ENCODE data around the gene CCL23.

DNA sequence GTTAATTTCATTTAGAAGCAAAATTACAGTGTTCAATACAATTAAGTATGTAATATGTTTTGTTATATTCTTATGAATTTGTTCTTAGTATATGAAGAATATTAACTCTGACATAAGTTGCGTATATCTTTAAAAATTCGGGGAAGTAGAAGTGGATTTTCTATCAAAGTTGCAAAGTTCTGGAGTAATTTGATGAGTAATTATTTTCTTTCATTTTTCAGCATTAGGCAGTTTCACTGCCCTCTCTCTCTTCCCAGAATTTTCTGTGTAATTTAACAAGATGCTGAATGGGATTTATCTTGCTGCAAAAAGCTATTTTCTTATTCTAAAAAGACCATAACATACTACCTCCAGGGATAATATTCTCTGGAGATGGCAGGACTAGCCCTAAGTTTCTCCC lies 37.4 kb upstream of the CCL23 start:
- no peak for TF ChIP-seq POLR2A (IDR thresholded peaks at IDR 0.05)
- TF ChIP-seq, protein P1, sequence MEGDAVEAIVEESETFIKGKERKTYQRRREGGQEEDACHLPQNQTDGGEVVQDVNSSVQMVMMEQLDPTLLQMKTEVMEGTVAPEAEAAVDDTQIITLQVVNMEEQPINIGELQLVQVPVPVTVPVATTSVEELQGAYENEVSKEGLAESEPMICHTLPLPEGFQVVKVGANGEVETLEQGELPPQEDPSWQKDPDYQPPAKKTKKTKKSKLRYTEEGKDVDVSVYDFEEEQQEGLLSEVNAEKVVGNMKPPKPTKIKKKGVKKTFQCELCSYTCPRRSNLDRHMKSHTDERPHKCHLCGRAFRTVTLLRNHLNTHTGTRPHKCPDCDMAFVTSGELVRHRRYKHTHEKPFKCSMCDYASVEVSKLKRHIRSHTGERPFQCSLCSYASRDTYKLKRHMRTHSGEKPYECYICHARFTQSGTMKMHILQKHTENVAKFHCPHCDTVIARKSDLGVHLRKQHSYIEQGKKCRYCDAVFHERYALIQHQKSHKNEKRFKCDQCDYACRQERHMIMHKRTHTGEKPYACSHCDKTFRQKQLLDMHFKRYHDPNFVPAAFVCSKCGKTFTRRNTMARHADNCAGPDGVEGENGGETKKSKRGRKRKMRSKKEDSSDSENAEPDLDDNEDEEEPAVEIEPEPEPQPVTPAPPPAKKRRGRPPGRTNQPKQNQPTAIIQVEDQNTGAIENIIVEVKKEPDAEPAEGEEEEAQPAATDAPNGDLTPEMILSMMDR (IDR thresholded peaks at IDR 0.05), result no peak

All from adrenal gland (tissue), 5 donors.